Measurements from ENCODE around the gene KRT14.

DNA sequence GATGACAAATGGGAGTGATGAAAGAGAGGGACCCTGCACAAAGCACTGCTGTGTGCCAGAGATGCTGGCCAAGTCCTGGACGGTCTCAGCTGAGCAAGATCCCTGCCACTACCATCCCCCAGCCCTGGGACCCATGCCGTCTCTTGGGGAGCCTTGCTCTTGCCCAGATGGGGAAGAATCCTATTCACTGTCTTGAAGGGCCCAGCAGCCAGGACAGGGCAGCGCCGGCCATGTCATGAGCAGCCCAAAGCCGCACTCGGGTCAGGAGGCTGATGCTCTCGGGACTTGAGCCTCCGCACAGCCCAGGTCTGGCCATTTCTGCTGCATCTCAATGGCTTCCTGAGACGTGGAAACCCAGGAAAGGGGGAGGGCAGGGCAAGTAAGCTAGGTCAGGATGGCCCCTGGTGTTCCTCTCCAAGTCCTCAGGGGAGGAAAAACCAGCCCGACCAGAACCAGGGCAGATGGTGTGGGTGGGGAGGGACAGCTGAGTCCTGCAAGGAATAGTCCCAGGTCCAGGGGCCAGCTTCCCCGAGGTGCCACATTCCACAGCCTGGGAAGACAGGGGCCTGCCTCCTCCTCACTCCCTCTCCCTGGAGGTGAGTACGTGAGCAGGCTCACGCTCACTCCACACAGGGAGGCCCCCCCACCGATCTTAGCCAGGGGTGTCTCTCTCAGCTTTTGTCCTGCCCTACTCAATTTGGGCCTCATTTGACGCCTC is 50.8 kb downstream of the KRT14 start:
- no peak for TF ChIP-seq POLR2A (IDR thresholded peaks at IDR 0.05)
- TF ChIP-seq, protein P1, sequence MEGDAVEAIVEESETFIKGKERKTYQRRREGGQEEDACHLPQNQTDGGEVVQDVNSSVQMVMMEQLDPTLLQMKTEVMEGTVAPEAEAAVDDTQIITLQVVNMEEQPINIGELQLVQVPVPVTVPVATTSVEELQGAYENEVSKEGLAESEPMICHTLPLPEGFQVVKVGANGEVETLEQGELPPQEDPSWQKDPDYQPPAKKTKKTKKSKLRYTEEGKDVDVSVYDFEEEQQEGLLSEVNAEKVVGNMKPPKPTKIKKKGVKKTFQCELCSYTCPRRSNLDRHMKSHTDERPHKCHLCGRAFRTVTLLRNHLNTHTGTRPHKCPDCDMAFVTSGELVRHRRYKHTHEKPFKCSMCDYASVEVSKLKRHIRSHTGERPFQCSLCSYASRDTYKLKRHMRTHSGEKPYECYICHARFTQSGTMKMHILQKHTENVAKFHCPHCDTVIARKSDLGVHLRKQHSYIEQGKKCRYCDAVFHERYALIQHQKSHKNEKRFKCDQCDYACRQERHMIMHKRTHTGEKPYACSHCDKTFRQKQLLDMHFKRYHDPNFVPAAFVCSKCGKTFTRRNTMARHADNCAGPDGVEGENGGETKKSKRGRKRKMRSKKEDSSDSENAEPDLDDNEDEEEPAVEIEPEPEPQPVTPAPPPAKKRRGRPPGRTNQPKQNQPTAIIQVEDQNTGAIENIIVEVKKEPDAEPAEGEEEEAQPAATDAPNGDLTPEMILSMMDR (IDR thresholded peaks at IDR 0.05), result no peak
